ENCODE measurements around the gene BMP2K. TPM values are rescaled to one million over a fixed set of nuclear protein-coding genes. Genes with fewer than 3 reads are reported as not detected.

The BMP2K gene
- polyA plus RNA-seq, 2 of the 4 experiments (the other 2 are of a cell fraction): 9.9 to 19.7 TPM

- TF ChIP-seq, protein P1, sequence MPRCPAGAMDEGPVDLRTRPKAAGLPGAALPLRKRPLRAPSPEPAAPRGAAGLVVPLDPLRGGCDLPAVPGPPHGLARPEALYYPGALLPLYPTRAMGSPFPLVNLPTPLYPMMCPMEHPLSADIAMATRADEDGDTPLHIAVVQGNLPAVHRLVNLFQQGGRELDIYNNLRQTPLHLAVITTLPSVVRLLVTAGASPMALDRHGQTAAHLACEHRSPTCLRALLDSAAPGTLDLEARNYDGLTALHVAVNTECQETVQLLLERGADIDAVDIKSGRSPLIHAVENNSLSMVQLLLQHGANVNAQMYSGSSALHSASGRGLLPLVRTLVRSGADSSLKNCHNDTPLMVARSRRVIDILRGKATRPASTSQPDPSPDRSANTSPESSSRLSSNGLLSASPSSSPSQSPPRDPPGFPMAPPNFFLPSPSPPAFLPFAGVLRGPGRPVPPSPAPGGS (IDR thresholded peaks at IDR 0.05): no peak
- TF ChIP-seq, protein P2, sequence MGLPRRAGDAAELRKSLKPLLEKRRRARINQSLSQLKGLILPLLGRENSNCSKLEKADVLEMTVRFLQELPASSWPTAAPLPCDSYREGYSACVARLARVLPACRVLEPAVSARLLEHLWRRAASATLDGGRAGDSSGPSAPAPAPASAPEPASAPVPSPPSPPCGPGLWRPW (IDR thresholded peaks at IDR 0.05): no peak
- TF ChIP-seq JUN (IDR thresholded peaks at IDR 0.05) (no peak), POLR2A (IDR thresholded peaks at IDR 0.05; ENCODE audit: low read length) (no peak), ESRRA (IDR thresholded peaks at IDR 0.05; ENCODE audit: borderline replicate concordance, low read length) (no peak), TFCP2L1 (CRISPR knock-in tag; IDR thresholded peaks at IDR 0.05) (no peak), ZSCAN20 (CRISPR knock-in tag; IDR thresholded peaks at IDR 0.05) (no peak)
Measured at GRCh38 chr4:78762529-78762928, 13.6 kb upstream of the BMP2K start (continued).

DNA sequence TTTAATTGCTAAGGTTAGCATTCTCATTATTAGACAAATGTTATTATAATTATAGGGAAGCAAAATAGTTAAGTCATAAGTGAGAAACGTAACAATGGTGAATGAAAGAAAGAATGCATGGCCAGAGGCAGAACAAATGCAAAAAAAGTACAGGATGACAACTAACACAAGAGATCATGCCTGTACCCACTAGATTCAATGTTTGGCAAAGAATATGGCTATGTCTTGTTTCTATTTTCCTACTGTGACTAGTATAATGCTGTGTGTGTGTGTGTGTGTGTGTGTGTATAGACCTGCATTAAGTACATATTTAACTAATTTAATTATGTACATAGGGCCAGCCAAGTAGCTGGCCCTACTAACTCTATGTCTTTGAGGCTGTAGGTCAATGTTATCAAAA is 12.9 kb upstream of the BMP2K start:
- no peak for FAIRE-seq
- WGBS (ENCODE audit: missing lambda C conversion rate): 68% methylated on average over 1 of the region's 1 CpG

DNA sequence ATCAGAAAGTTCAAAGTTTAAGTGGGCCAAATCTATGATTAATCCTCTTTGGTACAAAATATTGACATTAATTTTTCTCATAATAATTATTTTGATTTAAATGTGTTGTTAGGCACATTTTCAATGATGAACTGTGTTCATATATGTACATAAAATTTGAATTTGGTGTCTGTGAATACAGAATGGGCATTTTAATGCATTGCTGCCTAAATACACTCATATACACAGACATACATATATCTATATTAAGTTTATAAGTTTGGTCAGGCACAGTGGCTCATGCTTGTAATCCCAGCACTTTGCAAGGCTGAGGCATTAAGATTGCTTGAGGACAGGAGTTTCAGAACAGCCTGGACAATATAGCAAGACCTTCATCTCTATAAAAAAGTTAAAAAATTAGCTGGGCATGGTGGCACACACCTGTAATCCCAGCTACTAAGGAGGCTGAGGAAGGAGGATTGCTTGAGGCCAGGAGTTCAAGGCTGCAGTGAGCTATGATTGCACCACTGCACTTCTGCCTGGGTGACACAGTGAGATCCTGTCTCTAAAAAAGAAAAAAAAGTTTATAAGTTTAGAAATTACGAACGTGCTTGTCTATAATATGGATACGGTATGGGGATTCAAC is 12.3 kb upstream of the BMP2K start:
- no peak for TF ChIP-seq SREBF2 (IDR thresholded peaks at IDR 0.05)
- TF ChIP-seq ZNF302 (CRISPR knock-in tag; IDR thresholded peaks at IDR 0.05): no peak
- no peak for TF ChIP-seq EHMT2 (IDR thresholded peaks at IDR 0.05; ENCODE audit: low read depth)
- TF ChIP-seq EHF (CRISPR knock-in tag; IDR thresholded peaks at IDR 0.05): no peak
- no peak for TF ChIP-seq FOSB (CRISPR knock-in tag; IDR thresholded peaks at IDR 0.05)
- no peak for TF ChIP-seq HOXA7 (CRISPR knock-in tag; IDR thresholded peaks at IDR 0.05)
- TF ChIP-seq, protein P1 (IDR thresholded peaks at IDR 0.05): no peak
- TF ChIP-seq ELK1 (IDR thresholded peaks at IDR 0.05; ENCODE audit: low read depth, low read length): no peak
- no peak for TF ChIP-seq ZSCAN20 (CRISPR knock-in tag; IDR thresholded peaks at IDR 0.05)
- TF ChIP-seq CBX2 (IDR thresholded peaks at IDR 0.05; ENCODE audit: borderline replicate concordance, low read depth): no peak
- no peak for TF ChIP-seq MAZ (IDR thresholded peaks at IDR 0.05; ENCODE audit: borderline replicate concordance, low read depth, low read length)
- no peak for TF ChIP-seq JUNB (IDR thresholded peaks at IDR 0.05)
- TF ChIP-seq NFE2L2 (conservative IDR thresholded peaks at IDR 0.05; ENCODE audit: low read length): no peak
- TF ChIP-seq HOXB13 (CRISPR knock-in tag; IDR thresholded peaks at IDR 0.05; ENCODE audit: low read depth): no peak
- TF ChIP-seq KDM1A (IDR thresholded peaks at IDR 0.05; ENCODE audit: low read depth): no peak
- no peak for TF ChIP-seq BHLHE40 (IDR thresholded peaks at IDR 0.05; ENCODE audit: low read depth, low read length)
- TF ChIP-seq TFCP2L1 (CRISPR knock-in tag; IDR thresholded peaks at IDR 0.05): no peak
- no peak for TF ChIP-seq REST (IDR thresholded peaks at IDR 0.05)
- 82% methylated on average over 3 of the region's 3 CpGs for WGBS (ENCODE audit: missing lambda C conversion rate)
- DNase-seq (ENCODE audit: low read depth in 1 of 2, low spot score in 1 of 2) (no peak), FAIRE-seq (no peak), ATAC-seq (no peak)
- H3K27ac ChIP-seq: no peak overlapping the region
- H3K4me1 ChIP-seq: no peaks in the 10 kb centered on the region
- ChIA-PET POLR2A (no interaction called here), CTCF (no interaction called here)
- H3K4me3 ChIP-seq: no peak overlapping the region
- no peak overlapping the region for H3K4me2 ChIP-seq
- H3K9me3 ChIP-seq: no peaks in the 10 kb centered on the region

More for the DNA sequence above, 12.9 kb upstream of the BMP2K start:
- CTCF ChIA-PET: no interaction called here
- ATAC-seq (no peak), DNase-seq (ENCODE audit: low read depth in 1 of 2, low spot score in 1 of 2) (no peak)
- no peak for TF ChIP-seq PHF8 (IDR thresholded peaks at IDR 0.05; ENCODE audit: borderline replicate concordance, low read depth)
- TF ChIP-seq NR3C1 (IDR thresholded peaks at IDR 0.05): no peak
- TF ChIP-seq KDM1A (IDR thresholded peaks at IDR 0.05; ENCODE audit: low read depth): no peak
- TF ChIP-seq USF2 (IDR thresholded peaks at IDR 0.05): no peak
- no peaks in the 10 kb centered on the region for H3K4me1 ChIP-seq
- POLR2A ChIA-PET: no interaction called here
- H3K4me2 ChIP-seq: no peak overlapping the region
- H3K27ac ChIP-seq: no peak overlapping the region
- no peaks in the 10 kb centered on the region for H3K9me3 ChIP-seq
- no peak overlapping the region for H3K4me3 ChIP-seq

Data from A549 (cell line).